ENCODE results near the gene SAMD4A. TPM values are rescaled to one million over a fixed set of nuclear protein-coding genes. Genes with fewer than 3 reads are reported as not detected.

SAMD4A gene
- total RNA-seq, 1 experiment from 2014 or later, result 9.6 TPM

- no peak overlapping the region for H4K91ac ChIP-seq (ENCODE audit: insufficient read length, low read depth, low read length)
- no peaks in the 10 kb centered on the region for H3K9me3 Mint-ChIP-seq
- no peak overlapping the region for H3K4ac ChIP-seq (ENCODE audit: low read depth, low read length)
- H2BK12ac ChIP-seq (ENCODE audit: insufficient read length, low read depth, low read length), result no peak overlapping the region
- H3K9me3 ChIP-seq (ENCODE audit: control insufficient read depth, low read depth, low read length), result no peaks in the 10 kb centered on the region
- WGBS (ENCODE audit: extremely low coverage, insufficient read length, low lambda C conversion rate), result no CpG with 5 or more reads among the region's 1 CpG
- H3K23ac ChIP-seq (ENCODE audit: insufficient read length, low read depth, low read length), result no peak overlapping the region
- H3K4me1 ChIP-seq (ENCODE audit: insufficient read depth, low read length), result no peaks in the 10 kb centered on the region
- no peak overlapping the region for H3K18ac ChIP-seq (ENCODE audit: insufficient read length, low read depth, low read length)
- H3K14ac ChIP-seq (ENCODE audit: insufficient read depth, low read length), result no peak overlapping the region
- no peak overlapping the region for H3K4me2 ChIP-seq (ENCODE audit: insufficient read depth, insufficient read length, low read length)
- no peak for DNase-seq
- no peak overlapping the region for H4K5ac ChIP-seq (ENCODE audit: insufficient read length, low read depth, low read length)
- H2BK15ac ChIP-seq (ENCODE audit: low read depth, low read length), result no peak overlapping the region
- H3K36me3 Mint-ChIP-seq (ENCODE audit: insufficient read depth in 1 of 3, low read depth in 3 of 3), result no peaks in the 10 kb centered on the region
- H2BK120ac ChIP-seq (ENCODE audit: low read depth, low read length, poor library complexity, severe bottlenecking), result no peak overlapping the region
- H3K56ac ChIP-seq (ENCODE audit: insufficient read length, low read depth, low read length), result no peak overlapping the region
- no peak overlapping the region for H3K9ac ChIP-seq (ENCODE audit: extremely low read depth, insufficient read length, low read length)
- no peak overlapping the region for H2AFZ ChIP-seq (ENCODE audit: low read length)
- no peaks in the 10 kb centered on the region for H3K27me3 ChIP-seq (ENCODE audit: insufficient read depth, low read length)
- no peak overlapping the region for H2AK5ac ChIP-seq (ENCODE audit: insufficient read length, low read length)
- H4K20me1 ChIP-seq (ENCODE audit: control insufficient read depth, insufficient read depth, insufficient read length), result no peaks in the 10 kb centered on the region
- no peaks in the 10 kb centered on the region for H3K27me3 Mint-ChIP-seq (ENCODE audit: low read depth)
- H3K79me1 ChIP-seq (ENCODE audit: insufficient read depth, low read depth, low read length, poor library complexity, severe bottlenecking), result no peaks in the 10 kb centered on the region
- no peak overlapping the region for H2BK20ac ChIP-seq (ENCODE audit: low read depth, low read length, poor library complexity, severe bottlenecking)
- H3K79me2 ChIP-seq (ENCODE audit: insufficient read depth, low read length), result no peaks in the 10 kb centered on the region
- no peak for TF ChIP-seq CTCF (conservative IDR thresholded peaks at IDR 0.05)
- H4K8ac ChIP-seq (replicated peaks; ENCODE audit: insufficient read length, low read depth, low read length), result no peak overlapping the region
- H3K23me2 ChIP-seq (ENCODE audit: insufficient read length, low read depth, low read length, poor library complexity, severe bottlenecking), result no peaks in the 10 kb centered on the region
- H3K27ac Mint-ChIP-seq, result no peak overlapping the region
- H3K4me1 Mint-ChIP-seq, result peaks cover 9 to 13% of the 10 kb centered on the region in 2 experiments
- H2BK5ac ChIP-seq (ENCODE audit: insufficient read length, low read length), result no peak overlapping the region
- H3K27ac ChIP-seq (ENCODE audit: insufficient read length, low read depth, low read length), result no peak overlapping the region
- no peak overlapping the region for H3K4me3 Mint-ChIP-seq
- H3T11ph ChIP-seq (ENCODE audit: low read length), result no peak overlapping the region
Observed at GRCh38 chr14:54665946-54666345, 99.0 kb downstream of the SAMD4A start.
